ENCODE measurements around the gene CHD2.

DNA sequence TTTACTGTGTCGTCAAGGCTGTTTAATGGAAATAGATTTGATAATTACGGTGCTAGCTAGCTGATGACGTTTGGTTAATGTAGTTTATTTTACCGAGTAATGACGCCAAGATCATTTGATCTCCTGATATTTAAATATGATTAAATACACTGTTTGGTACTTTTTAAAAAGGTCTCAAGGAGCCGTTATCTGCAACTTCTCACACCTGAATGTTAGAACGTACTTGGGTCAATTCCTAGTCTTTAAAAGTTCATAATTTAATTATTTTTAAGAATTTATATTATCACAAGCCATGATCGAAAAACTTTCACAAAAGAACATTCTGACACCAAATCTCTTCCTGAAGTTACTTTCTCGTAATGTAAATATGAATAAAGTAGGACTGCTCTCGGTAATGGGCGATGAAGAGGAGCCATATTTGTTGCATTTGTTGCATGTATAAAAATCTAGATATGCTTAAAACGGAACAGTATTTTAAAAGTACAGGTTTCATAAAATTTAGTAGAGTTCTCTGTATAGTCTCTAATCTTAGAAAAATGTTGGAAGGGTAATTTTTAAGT is 16.2 kb upstream of the CHD2 start:
- no peak for TF ChIP-seq SUZ12 (IDR thresholded peaks at IDR 0.05; ENCODE audit: extremely low read depth, insufficient read depth, insufficient read length)
- no peak for TF ChIP-seq YY1 (IDR thresholded peaks at IDR 0.05; ENCODE audit: insufficient read depth, insufficient read length)

Measured in NT2/D1 (cell line).